Measurements from ENCODE around the gene ATL1.

The ATL1 gene

GRCh38 chr14:50670866-50671256 lies 110.9 kb downstream of the ATL1 start:
- Histone ChIP-seq H3K9me3 (ENCODE audit: control insufficient read depth, insufficient read depth, low read length) (no peaks in the 10 kb centered on the region), H3K36me3 (ENCODE audit: control insufficient read depth, low read length) (no peaks in the 10 kb centered on the region), H3K27ac (ENCODE audit: low read depth, low read length) (no peak overlapping the region), H3K4me2 (ENCODE audit: low read length) (no peak overlapping the region), H3K9me2 (replicated peaks; ENCODE audit: control insufficient read depth, low read length) (no peaks in the 10 kb centered on the region), H3K4me3 (ENCODE audit: low read length) (no peak overlapping the region), H4K20me1 (ENCODE audit: control insufficient read depth, insufficient read depth, low read depth, low read length) (no peaks in the 10 kb centered on the region), H3K79me2 (ENCODE audit: control insufficient read depth, low read length) (peaks cover 22% of the 10 kb centered on the region), H3K4me1 (ENCODE audit: control insufficient read depth, low read length) (peaks cover 36% of the 10 kb centered on the region), H3F3A (ENCODE audit: control insufficient read depth, insufficient read depth) (peaks cover 9% of the 10 kb centered on the region; the same call in 1 of the 2 replicates), H3K27me3 (ENCODE audit: control insufficient read depth, low read length) (no peaks in the 10 kb centered on the region)
- TF ChIP-seq EZH2phosphoT487 (IDR thresholded peaks at IDR 0.05; ENCODE audit: borderline replicate concordance, low read length) (no peak), CTCF (IDR thresholded peaks at IDR 0.05; ENCODE audit: low read depth, low read length, poor library complexity, severe bottlenecking) (no peak)

GRCh38 chr14:50675597-50675996 lies 115.7 kb downstream of the ATL1 start:
- H4K20me1 ChIP-seq (ENCODE audit: control insufficient read depth, insufficient read depth, low read depth, low read length): no peaks in the 10 kb centered on the region
- H3K4me1 ChIP-seq (ENCODE audit: control insufficient read depth, low read length): peaks cover 33% of the 10 kb centered on the region
- H3K9me3 ChIP-seq (ENCODE audit: control insufficient read depth, insufficient read depth, low read length): no peaks in the 10 kb centered on the region
- H3K4me2 ChIP-seq (ENCODE audit: low read length): no peak overlapping the region
- no peaks in the 10 kb centered on the region for H3F3A ChIP-seq (ENCODE audit: control insufficient read depth, insufficient read depth)
- H3K36me3 ChIP-seq (ENCODE audit: control insufficient read depth, low read length): no peaks in the 10 kb centered on the region
- no peak overlapping the region for H3K27ac ChIP-seq (ENCODE audit: low read depth, low read length)
- no peaks in the 10 kb centered on the region for H3K9me2 ChIP-seq (replicated peaks; ENCODE audit: control insufficient read depth, low read length)
- no peaks in the 10 kb centered on the region for H3K27me3 ChIP-seq (ENCODE audit: control insufficient read depth, low read length)
- H3K79me2 ChIP-seq (ENCODE audit: control insufficient read depth, low read length): no peaks in the 10 kb centered on the region
- H3K4me3 ChIP-seq (ENCODE audit: low read length): no peak overlapping the region
- TF ChIP-seq EZH2phosphoT487 (IDR thresholded peaks at IDR 0.05; ENCODE audit: borderline replicate concordance, low read length) (no peak), CTCF (IDR thresholded peaks at IDR 0.05; ENCODE audit: low read depth, low read length, poor library complexity, severe bottlenecking) (no peak)

- H4K20me1 ChIP-seq (ENCODE audit: control insufficient read depth, insufficient read depth, low read depth, low read length): no peaks in the 10 kb centered on the region
- H3K4me1 ChIP-seq (ENCODE audit: control insufficient read depth, low read length): peaks cover 27% of the 10 kb centered on the region
- peak overlapping the region; percentile 63 for H3K4me3 ChIP-seq (ENCODE audit: low read length)
- TF ChIP-seq EZH2phosphoT487 (IDR thresholded peaks at IDR 0.05; ENCODE audit: borderline replicate concordance, low read length) (no peak), CTCF (IDR thresholded peaks at IDR 0.05; ENCODE audit: low read depth, low read length, poor library complexity, severe bottlenecking) (no peak)
- H3K36me3 ChIP-seq (ENCODE audit: control insufficient read depth, low read length): no peaks in the 10 kb centered on the region
- no peaks in the 10 kb centered on the region for H3K27me3 ChIP-seq (ENCODE audit: control insufficient read depth, low read length)
- H3F3A ChIP-seq (ENCODE audit: control insufficient read depth, insufficient read depth): no peaks in the 10 kb centered on the region
- no peaks in the 10 kb centered on the region for H3K79me2 ChIP-seq (ENCODE audit: control insufficient read depth, low read length)
- H3K27ac ChIP-seq (ENCODE audit: low read depth, low read length): peak overlapping the region; percentile 53
- H3K4me2 ChIP-seq (ENCODE audit: low read length): peak overlapping the region; percentile 85
- H3K9me3 ChIP-seq (ENCODE audit: control insufficient read depth, insufficient read depth, low read length): no peaks in the 10 kb centered on the region
- no peaks in the 10 kb centered on the region for H3K9me2 ChIP-seq (replicated peaks; ENCODE audit: control insufficient read depth, low read length)
Observed at GRCh38 chr14:50676814-50677516, 117.0 kb downstream of the ATL1 start.
